WTC11 (cell line): ENCODE results near the gene USP49. TPM values are rescaled to one million over a fixed set of nuclear protein-coding genes. Genes with fewer than 3 reads are reported as not detected.

Experiments
- ATAC-seq: fragments of 200-7000 bp; cut with Tn5 transposase; 2 replicates; pipeline ENCODE4 v1.10.0; 2021; ENCODE audit warnings: mild to moderate bottlenecking, moderate library complexity
- CTCF ChIA-PET: fragments of 300-600 bp; sonication (Branson Sonifier 250); formaldehyde crosslinking; loops from one replicate; lab custom pipeline; 2021; ENCODE audit warnings: antibody characterized with exemption; lab: Charles Lee
- POLR2A ChIA-PET: fragments of 350-600 bp; sonication (Branson Sonifier 250); formaldehyde crosslinking; loops from one replicate; lab custom pipeline; 2021; ENCODE audit warnings: antibody characterized with exemption; lab: Charles Lee
- DNase-seq: peaks from one replicate; pipeline ENCODE4 v3.0.0; 2021; ENCODE audit warnings: low spot score
- H3K27ac Mint-ChIP-seq: 2 replicates; pipeline ENCODE4 v1.8.0; 2021; ENCODE audit warnings: mixed read lengths
- H3K27me3 Mint-ChIP-seq: 2 replicates; pipeline ENCODE4 v1.8.0; 2021; ENCODE audit warnings: low read depth, mild to moderate bottlenecking, moderate library complexity, mixed read lengths
- H3K36me3 Mint-ChIP-seq: 2 replicates; pipeline ENCODE4 v1.8.0; 2021; ENCODE audit warnings: mixed read lengths
- H3K4me1 Mint-ChIP-seq: 2 replicates; pipeline ENCODE4 v1.8.0; 2022; ENCODE audit warnings: mixed read lengths
- H3K4me3 Mint-ChIP-seq: 2 replicates; pipeline ENCODE4 v1.8.0; 2021; ENCODE audit warnings: mild to moderate bottlenecking, moderate library complexity, mixed read lengths
- H3K9me3 Mint-ChIP-seq: 2 replicates; pipeline ENCODE4 v1.8.0; 2021; ENCODE audit warnings: mixed read lengths
- AFF4 ChIP-seq: sonication (generic); formaldehyde crosslinking; IDR thresholded peaks from 2 replicates; pipeline ENCODE4 v1.8.1; 2023; ENCODE audit warnings: mild to moderate bottlenecking, missing genetic modification reagents, borderline replicate concordance
- CREM ChIP-seq: sonication (generic); formaldehyde crosslinking; IDR thresholded peaks from 2 replicates; pipeline ENCODE4 v1.8.1; 2022; ENCODE audit warnings: mild to moderate bottlenecking, missing genetic modification reagents, moderate library complexity
- E2F5 ChIP-seq: sonication (generic); formaldehyde crosslinking; IDR thresholded peaks from 2 replicates; pipeline ENCODE4 v1.8.1; 2022; ENCODE audit warnings: mild to moderate bottlenecking, moderate library complexity, missing genetic modification reagents
- ERG ChIP-seq: fragments of 250-450 bp; sonication (Bioruptor Pico); IDR thresholded peaks from 2 replicates; pipeline ENCODE4 v1.8.0; 2021; ENCODE audit warnings: mild to moderate bottlenecking
- FOXJ3 ChIP-seq: sonication (generic); formaldehyde crosslinking; IDR thresholded peaks from 2 replicates; pipeline ENCODE4 v1.9.0; 2021; ENCODE audit warnings: missing genetic modification reagents, mild to moderate bottlenecking, borderline replicate concordance
- FOXK1 ChIP-seq: sonication (generic); formaldehyde crosslinking; IDR thresholded peaks from 2 replicates; pipeline ENCODE4 v1.8.0; 2022; ENCODE audit warnings: mild to moderate bottlenecking, moderate library complexity, missing genetic modification reagents
- FOXP4 ChIP-seq: sonication (generic); formaldehyde crosslinking; IDR thresholded peaks from 2 replicates; pipeline ENCODE4 v1.8.0; 2022; ENCODE audit warnings: mild to moderate bottlenecking, missing genetic modification reagents
- IRF1 ChIP-seq: sonication (generic); formaldehyde crosslinking; IDR thresholded peaks from 2 replicates; pipeline ENCODE4 v1.8.0; 2023; ENCODE audit warnings: missing genetic modification reagents
- IRF2 ChIP-seq: sonication (generic); formaldehyde crosslinking; IDR thresholded peaks from 2 replicates; pipeline ENCODE4 v1.8.0; 2022; ENCODE audit warnings: low read depth, missing genetic modification reagents, borderline replicate concordance
- OVOL2 ChIP-seq: fragments of 250-450 bp; sonication (Bioruptor Pico); IDR thresholded peaks from 2 replicates; pipeline ENCODE4 v1.9.0; 2021; ENCODE audit warnings: mild to moderate bottlenecking, borderline replicate concordance
- STAT6 ChIP-seq: sonication (generic); formaldehyde crosslinking; conservative IDR thresholded peaks from 2 replicates; pipeline ENCODE4 v1.8.1; 2023; ENCODE audit warnings: mild to moderate bottlenecking, low read depth, missing genetic modification reagents, moderate library complexity
- TEAD1 ChIP-seq: sonication (generic); formaldehyde crosslinking; IDR thresholded peaks from 2 replicates; pipeline ENCODE4 v1.8.0; 2022; ENCODE audit warnings: mild to moderate bottlenecking, missing genetic modification reagents
- USF1 ChIP-seq: sonication (generic); formaldehyde crosslinking; IDR thresholded peaks from 2 replicates; pipeline ENCODE4 v1.8.0; 2022; ENCODE audit warnings: mild to moderate bottlenecking, missing genetic modification reagents
- ZBTB21 ChIP-seq: sonication (generic); formaldehyde crosslinking; IDR thresholded peaks from 2 replicates; pipeline ENCODE4 v1.8.1; 2023; ENCODE audit warnings: mild to moderate bottlenecking, missing genetic modification reagents, borderline replicate concordance
- ZNF121 ChIP-seq: sonication (generic); formaldehyde crosslinking; IDR thresholded peaks from 2 replicates; pipeline ENCODE4 v1.8.0; 2023; ENCODE audit warnings: missing genetic modification reagents
- ZNF263 ChIP-seq: sonication (generic); formaldehyde crosslinking; IDR thresholded peaks from 2 replicates; pipeline ENCODE4 v1.8.1; 2022; ENCODE audit warnings: low read depth, mild to moderate bottlenecking, moderate library complexity, missing genetic modification reagents
- ZNF416 ChIP-seq: fragments of 250-450 bp; sonication (Bioruptor Pico); IDR thresholded peaks from 2 replicates; pipeline ENCODE4 v1.9.0; 2021; ENCODE audit warnings: mild to moderate bottlenecking, inconsistent platforms
- ZSCAN18 ChIP-seq: fragments of 250-450 bp; sonication (Bioruptor Pico); IDR thresholded peaks from 2 replicates; pipeline ENCODE4 v2.1.2; 2022; ENCODE audit warnings: mild to moderate bottlenecking, moderate library complexity
- total RNA-seq: library from RNA; stranded (reverse); gene quantifications from 3 replicates; pipeline ENCODE4 v1.2.3, GENCODE V29; 2021

The USP49 gene
- total RNA-seq, 1 experiment from 2014 or later = 18.4 TPM

- TF ChIP-seq ZSCAN18 (CRISPR knock-in tag) (no peak), CREM (CRISPR knock-in tag) (no peak), ZNF263 (CRISPR knock-in tag) (no peak), OVOL2 (CRISPR knock-in tag) (no peak), AFF4 (CRISPR knock-in tag) (no peak), FOXP4 (CRISPR knock-in tag) (no peak)
Observed at GRCh38 chr6:41814629-41815028, 80.5 kb downstream of the USP49 start (continued).

GRCh38 chr6:41813956-41814355, 81.2 kb downstream of the USP49 start:
- ChIA-PET CTCF (interaction anchor here (1.0 to 1.2 kb wide), 2 partner anchors 28 to 107 kb away, joined by 3 to 4 read pairs; partner anchors contain the start of genes BYSL and MED20), POLR2A (no interaction called here)
- H3K36me3 Mint-ChIP-seq = no peaks in the 10 kb centered on the region
- no peak overlapping the region for H3K4me3 Mint-ChIP-seq
- H3K27me3 Mint-ChIP-seq = no peaks in the 10 kb centered on the region
- H3K4me1 Mint-ChIP-seq = no peaks in the 10 kb centered on the region
- no peak for ATAC-seq
- no peaks in the 10 kb centered on the region for H3K9me3 Mint-ChIP-seq
- no peak overlapping the region for H3K27ac Mint-ChIP-seq
- no peak for DNase-seq
- TF ChIP-seq FOXK1 (CRISPR knock-in tag) (no peak), TEAD1 (CRISPR knock-in tag) (no peak), CREM (CRISPR knock-in tag) (no peak), FOXJ3 (CRISPR knock-in tag) (no peak), FOXP4 (CRISPR knock-in tag) (no peak), IRF1 (CRISPR knock-in tag) (no peak), E2F5 (CRISPR knock-in tag) (no peak), ZNF416 (no peak), ZNF121 (CRISPR knock-in tag) (no peak), ZBTB21 (no peak), USF1 (CRISPR knock-in tag) (no peak), IRF2 (CRISPR knock-in tag) (no peak), STAT6 (no peak), ERG (CRISPR knock-in tag) (no peak), ZNF263 (CRISPR knock-in tag) (no peak)
